GM12865 (cell line): ENCODE results near the gene ADAMTSL2.

Source experiments
- DNase-seq: peaks from one replicate; pipeline ENCODE4 v3.0.0; 2010; ENCODE audit warnings: low read depth
- H3K4me3 ChIP-seq: 2 replicates; pipeline ENCODE4 v1.5.1; 2011; ENCODE audit warnings: mild to moderate bottlenecking, low read depth, low read length, control low read depth
- TF ChIP-seq, protein P1 (sequence below): IDR thresholded peaks from 2 replicates; pipeline ENCODE4 v1.5.1; 2011; ENCODE audit warnings: low read length, control low read depth, low read depth, inconsistent platforms; ENCODE audit not compliant: insufficient read depth; ENCODE audit errors: missing control alignments

ADAMTSL2 gene

GRCh38 chr9:133576031-133576874 is 41.7 kb downstream of the ADAMTSL2 start:
- TF ChIP-seq, protein P1, sequence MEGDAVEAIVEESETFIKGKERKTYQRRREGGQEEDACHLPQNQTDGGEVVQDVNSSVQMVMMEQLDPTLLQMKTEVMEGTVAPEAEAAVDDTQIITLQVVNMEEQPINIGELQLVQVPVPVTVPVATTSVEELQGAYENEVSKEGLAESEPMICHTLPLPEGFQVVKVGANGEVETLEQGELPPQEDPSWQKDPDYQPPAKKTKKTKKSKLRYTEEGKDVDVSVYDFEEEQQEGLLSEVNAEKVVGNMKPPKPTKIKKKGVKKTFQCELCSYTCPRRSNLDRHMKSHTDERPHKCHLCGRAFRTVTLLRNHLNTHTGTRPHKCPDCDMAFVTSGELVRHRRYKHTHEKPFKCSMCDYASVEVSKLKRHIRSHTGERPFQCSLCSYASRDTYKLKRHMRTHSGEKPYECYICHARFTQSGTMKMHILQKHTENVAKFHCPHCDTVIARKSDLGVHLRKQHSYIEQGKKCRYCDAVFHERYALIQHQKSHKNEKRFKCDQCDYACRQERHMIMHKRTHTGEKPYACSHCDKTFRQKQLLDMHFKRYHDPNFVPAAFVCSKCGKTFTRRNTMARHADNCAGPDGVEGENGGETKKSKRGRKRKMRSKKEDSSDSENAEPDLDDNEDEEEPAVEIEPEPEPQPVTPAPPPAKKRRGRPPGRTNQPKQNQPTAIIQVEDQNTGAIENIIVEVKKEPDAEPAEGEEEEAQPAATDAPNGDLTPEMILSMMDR, result no peak
- no peak for DNase-seq
- H3K4me3 ChIP-seq, result no peak overlapping the region

GRCh38 chr9:133576875-133577736 is 42.6 kb downstream of the ADAMTSL2 start:
- no peak for DNase-seq
- no peak overlapping the region for H3K4me3 ChIP-seq
- TF ChIP-seq, protein P1, result no peak

GRCh38 chr9:133577737-133578112 is 43.2 kb downstream of the ADAMTSL2 start:
- TF ChIP-seq, protein P1, result no peak
- no peak for DNase-seq
- H3K4me3 ChIP-seq, result no peak overlapping the region

GRCh38 chr9:133578524-133579441 is 44.3 kb downstream of the ADAMTSL2 start:
- no peak overlapping the region for H3K4me3 ChIP-seq
- DNase-seq, result no peak
- TF ChIP-seq, protein P1, result no peak

DNA sequence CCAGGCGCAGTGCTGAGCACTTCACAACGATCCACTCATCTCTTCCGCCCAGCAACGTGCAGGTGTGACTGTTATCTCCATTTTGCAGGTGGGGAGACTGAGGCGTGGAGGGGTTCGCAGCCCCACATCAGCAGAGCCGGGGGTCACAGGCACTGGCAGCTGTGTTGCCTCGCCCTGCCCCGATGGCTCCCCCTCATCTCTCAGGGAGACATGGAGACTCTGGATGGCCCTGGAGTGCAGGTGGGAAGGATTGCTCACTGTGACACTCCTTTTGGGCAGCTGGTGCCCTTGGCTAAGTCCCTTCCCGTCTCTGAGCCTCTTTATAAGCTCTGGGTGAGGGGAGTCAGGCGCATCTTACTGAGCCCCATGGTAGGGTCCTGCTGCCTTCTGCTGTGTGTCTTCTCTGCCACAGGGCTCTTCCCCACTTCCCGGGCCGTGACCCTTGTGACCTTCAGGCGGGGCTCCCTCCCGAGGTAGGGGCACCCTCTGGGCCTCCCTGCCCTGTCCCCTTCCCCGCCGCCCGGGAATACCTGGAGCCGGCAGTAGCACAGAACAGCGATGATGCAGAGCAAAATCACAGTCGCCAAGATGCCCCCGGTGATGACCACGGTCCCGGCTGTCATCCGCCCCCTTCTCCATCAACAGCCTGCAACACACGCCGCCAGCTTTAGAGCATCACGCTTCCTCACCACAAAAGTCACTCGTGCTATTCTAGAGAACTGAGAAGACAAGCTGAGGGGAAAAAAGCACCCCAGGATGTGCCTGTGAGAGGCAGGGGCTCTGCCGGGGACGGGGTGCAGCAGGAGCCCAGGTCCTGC is 45.3 kb downstream of the ADAMTSL2 start:
- no peak for DNase-seq
- H3K4me3 ChIP-seq, result no peak overlapping the region
- TF ChIP-seq, protein P1, result no peak

- TF ChIP-seq, protein P1, result no peak
- no peak for DNase-seq
- H3K4me3 ChIP-seq, result no peak overlapping the region
Observed at GRCh38 chr9:133580419-133580738, 45.9 kb downstream of the ADAMTSL2 start.
